ENCODE measurements around the gene TMEM151B. TPM values are rescaled to one million over a fixed set of nuclear protein-coding genes. Genes with fewer than 3 reads are reported as not detected.
A peak's percentile ranks its signal among the peaks of the same experiment; 100 is the strongest.

The TMEM151B gene
- total and polyA plus RNA-seq, 2 donors (not counting 1 experiment from before 2014, with no cell fraction given), result 0.01 to 0.10 TPM

GRCh38 chr6:44245912-44246662 is 24.2 kb upstream of the TMEM151B start:
- peaks cover 41% of the 10 kb centered on the region for H4K20me1 ChIP-seq (ENCODE audit: control insufficient read depth, insufficient read depth, low read length, poor library complexity, severe bottlenecking)
- H2AFZ ChIP-seq (ENCODE audit: insufficient read depth, low read depth, low read length, poor library complexity, severe bottlenecking), result peak overlapping the region; percentile 86
- intact Hi-C loops (cut with micrococcal nuclease), result loop anchor here (1.0 to 5.0 kb wide), 5 partner anchors 8 to 119 kb away; partner anchors contain the start of genes AARS2, MRPL14, SLC29A1 and TMEM63B
- peak overlapping the region; percentile 97 for H3K4me2 ChIP-seq (replicated peaks; ENCODE audit: low read depth, low read length, poor library complexity, severe bottlenecking)
- H3K9ac ChIP-seq (ENCODE audit: low read length), result peak overlapping the region; percentile 99
- DNase-seq, result peak; percentile 93
- TF ChIP-seq EZH2 (IDR thresholded peaks at IDR 0.05; ENCODE audit: borderline replicate concordance, insufficient read depth, low read depth, low read length, poor library complexity, severe bottlenecking) (no peak), CTCF (IDR thresholded peaks at IDR 0.05) (no peak)
- H3K4me3 Mint-ChIP-seq, result peak overlapping the region; percentile 96
- H3K27ac Mint-ChIP-seq, result peak overlapping the region; percentile 95
- no peaks in the 10 kb centered on the region for H3K9me3 Mint-ChIP-seq (ENCODE audit: insufficient read depth)
- ATAC-seq (ENCODE audit: low read depth), result peak; percentile 49
- no peaks in the 10 kb centered on the region for H3K9me3 ChIP-seq (ENCODE audit: control extremely low read depth in 1 of 3, control insufficient read depth in 2 of 3, insufficient read depth in 1 of 3, low read length in 2 of 3)
- CTCF ChIA-PET, result interaction anchor here (0.9 to 7.6 kb wide), 12 partner anchors 9 to 1464 kb away, joined by 3 to 68 read pairs (median 4); partner anchors contain the start of genes BICRAL, SLC29A1, SLC35B2 and TMEM151B
- H3K79me2 ChIP-seq (ENCODE audit: control insufficient read depth, insufficient read depth, low read length), result peaks cover 34% of the 10 kb centered on the region
- peak overlapping the region; percentile 85 to 100 (median 98) for H3K4me3 ChIP-seq (ENCODE audit: control extremely low read depth in 1 of 5, extremely low read depth in 1 of 5, insufficient read depth in 1 of 5, low read depth in 2 of 5, low read length in 4 of 5)
- H3K27me3 ChIP-seq (replicated peaks in 1 of 4; ENCODE audit: control extremely low read depth in 1 of 4, control insufficient read depth in 3 of 4, insufficient read depth in 4 of 4, low read length in 3 of 4), result no peaks in the 10 kb centered on the region
- no peaks in the 10 kb centered on the region for H3K27me3 Mint-ChIP-seq
- H3K27ac ChIP-seq (ENCODE audit: low read length in 2 of 2), result peak overlapping the region; percentile 93 to 99
- peaks cover 8 to 31% of the 10 kb centered on the region in 2 experiments for H3K36me3 ChIP-seq (replicated peaks in 1 of 2; ENCODE audit: control extremely low read depth in 1 of 2, control insufficient read depth in 1 of 2, extremely low read depth in 1 of 2, insufficient read depth in 2 of 2, low read length in 1 of 2)
- H3K4me1 Mint-ChIP-seq, result peaks cover 40% of the 10 kb centered on the region
- POLR2A ChIA-PET, result interaction anchor here (0.6 to 6.1 kb wide), 15 partner anchors 9 to 617 kb away, joined by 3 to 105 read pairs (median 5); partner anchors contain the start of genes AARS2, CDC5L, GTPBP2 and MRPL14
- H3K4me1 ChIP-seq (ENCODE audit: control insufficient read depth in 2 of 2, insufficient read depth in 2 of 2, low read length in 2 of 2), result peaks cover 12 to 30% of the 10 kb centered on the region in 2 donors
- WGBS (ENCODE audit: insufficient coverage), result 3% methylated on average over 54 of the region's 62 CpGs
